HCT116 (cell line): ENCODE measurements around the gene BRI3BP. TPM values are rescaled to one million over a fixed set of nuclear protein-coding genes. Genes with fewer than 3 reads are reported as not detected.

Experiments used
- ATAC-seq: fragments of 200-7000 bp; cut with Tn5 transposase; 2 replicates; pipeline ENCODE4 v1.9.1; 2020; ENCODE audit warnings: mild to moderate bottlenecking, moderate library complexity
- BruUV-seq: library from RNA; stranded (reverse); fragments of 400-500 nt; replicated peaks from 2 replicates; lab custom pipeline; 2021; lab: Mats Ljungman, UMichigan
- CTCF ChIA-PET: fragments of 300-600 bp; sonication (Branson Sonifier 250); formaldehyde crosslinking; loops from one replicate; lab custom pipeline; 2021; ENCODE audit warnings: antibody characterized with exemption; lab: Charles Lee
- POLR2A ChIA-PET: fragments of 300-600, 350-600 bp; sonication (Branson Sonifier 250); formaldehyde crosslinking; loops from one replicate; lab custom pipeline; 2021; ENCODE audit warnings: antibody characterized with exemption; lab: Charles Lee
- RAD21 ChIA-PET, 2 experiments: fragments of 300-600 bp; sonication (Branson Sonifier 250); formaldehyde crosslinking; loops; one replicate each; lab custom pipeline; 2023; ENCODE audit warnings: low total read pairs in 2 of 2; ENCODE audit not compliant: uncharacterized antibody in 2 of 2, unreplicated experiment in 2 of 2, low non-redundant PET in 1 of 2; lab: Charles Lee
- DNase-seq: peaks from one replicate; pipeline ENCODE4 v3.0.0-alpha.2; 2010; ENCODE audit warnings: low read depth, low spot score
- H2AFZ ChIP-seq: fragments of 200-600 bp; shearing (Covaris generic), sonication (generic); 2 replicates; pipeline ENCODE4 v1.6.1; 2017; ENCODE audit warnings: low read depth, mixed run types, mixed read lengths, antibody characterized with exemption, low read length; ENCODE audit not compliant: poor library complexity, severe bottlenecking
- H3K27ac ChIP-seq: 2 replicates; pipeline ENCODE4 v1.5.1; 2012; ENCODE audit warnings: low read depth, low read length
- H3K27me3 ChIP-seq: fragments of 200-600 bp; sonication (generic); 2 replicates; pipeline ENCODE4 v1.6.1; 2016; ENCODE audit warnings: mixed run types, low read length, mixed read lengths; ENCODE audit not compliant: insufficient read depth
- H3K36me3 ChIP-seq, 2 experiments: fragments of 200-500 bp in 1 of 2; fragments of 200-600 bp in 1 of 2; sonication (Bioruptor generic) in 1 of 2; sonication (generic) in 1 of 2; 2 replicates each; pipeline versions ENCODE4 v1.5.1 to v1.6.1; 2014 to 2016; ENCODE audit warnings: low read length in 2 of 2, inconsistent platforms in 1 of 2, mixed read lengths in 1 of 2, mixed run types in 1 of 2; ENCODE audit not compliant: insufficient read depth in 2 of 2, control insufficient read depth in 1 of 2
- H3K4me1 ChIP-seq, 2 experiments: fragments of 200-600 bp in 1 of 2; sonication (generic) in 1 of 2; 2 replicates each; pipeline versions ENCODE4 v1.5.1 to v1.6.1; 2012 to 2017; ENCODE audit warnings: low read length in 2 of 2, inconsistent platforms in 1 of 2, mild to moderate bottlenecking in 1 of 2, mixed read lengths in 1 of 2, mixed run types in 1 of 2, moderate library complexity in 1 of 2; ENCODE audit not compliant: insufficient read depth in 2 of 2, control insufficient read depth in 1 of 2
- H3K4me2 ChIP-seq: fragments of 200-600 bp; sonication (generic); 2 replicates; pipeline ENCODE4 v1.6.1; 2017; ENCODE audit warnings: mixed run types, low read length, mixed read lengths
- H3K4me3 ChIP-seq, 2 experiments: fragments of 200-600 bp in 1 of 2; sonication (generic) in 1 of 2; replicated peaks in 1 of 2; 2 replicates each; pipeline ENCODE4 v1.5.1; 2011 to 2016; ENCODE audit warnings: low read length in 2 of 2, control low read depth in 1 of 2, low read depth in 1 of 2, mild to moderate bottlenecking in 1 of 2, mixed read lengths in 1 of 2, mixed run types in 1 of 2
- H3K79me2 ChIP-seq: fragments of 200-600 bp; sonication (generic); 2 replicates; pipeline ENCODE4 v1.6.1; 2017; ENCODE audit warnings: mild to moderate bottlenecking, mixed run types, low read length, moderate library complexity, mixed read lengths; ENCODE audit not compliant: insufficient read depth
- H3K9ac ChIP-seq: fragments of 200-600 bp; sonication (generic); 2 replicates; pipeline ENCODE4 v1.6.1; 2016; ENCODE audit warnings: low read length, mixed read lengths
- H3K9me2 ChIP-seq: fragments of 200-600 bp; sonication (generic), shearing (Covaris generic); 2 replicates; pipeline ENCODE4 v1.6.1; 2017; ENCODE audit warnings: mixed run types, mild to moderate bottlenecking, moderate library complexity; ENCODE audit not compliant: insufficient read depth
- H3K9me3 ChIP-seq, 2 experiments: fragments of 200-500 bp in 1 of 2; fragments of 200-600 bp in 1 of 2; sonication (Bioruptor generic) in 1 of 2; sonication (generic) in 1 of 2; 2 replicates each; pipeline ENCODE4 v1.6.1; 2014 to 2017; ENCODE audit warnings: low read length in 2 of 2, mixed read lengths in 2 of 2, inconsistent platforms in 1 of 2, low read depth in 1 of 2, mild to moderate bottlenecking in 1 of 2, mixed run types in 1 of 2, moderate library complexity in 1 of 2; ENCODE audit not compliant: control insufficient read depth in 1 of 2, insufficient read depth in 1 of 2
- H4K20me1 ChIP-seq: fragments of 200-600 bp; sonication (generic), shearing (Covaris generic); 2 replicates; pipeline ENCODE4 v1.6.1; 2017; ENCODE audit warnings: mixed run types, mild to moderate bottlenecking, moderate library complexity; ENCODE audit not compliant: insufficient read depth
- CBX3 ChIP-seq: IDR thresholded peaks from 2 replicates; pipeline ENCODE4 v1.6.1; 2012; ENCODE audit warnings: low read depth
- CEBPB ChIP-seq: IDR thresholded peaks from 2 replicates; pipeline ENCODE4 v1.6.1; 2012; ENCODE audit warnings: low read depth
- ELF1 ChIP-seq: IDR thresholded peaks from 2 replicates; pipeline ENCODE4 v1.6.1; 2012; ENCODE audit warnings: low read depth, borderline replicate concordance
- EZH2 ChIP-seq: fragments of 200-600 bp; sonication (generic); IDR thresholded peaks from 2 replicates; pipeline ENCODE4 v1.6.1; 2017; ENCODE audit warnings: antibody characterized with exemption, mixed run types
- EZH2phosphoT487 ChIP-seq: fragments of 200-600 bp; IDR thresholded peaks from 2 replicates; pipeline ENCODE4 v1.6.1; 2018; ENCODE audit warnings: antibody characterized with exemption, borderline replicate concordance
- FOSL1 ChIP-seq: IDR thresholded peaks from 2 replicates; pipeline ENCODE4 v1.6.1; 2012; ENCODE audit warnings: low read depth
- MAX ChIP-seq: IDR thresholded peaks from 2 replicates; pipeline ENCODE4 v1.6.1; 2012
- POLR2A ChIP-seq: IDR thresholded peaks from 2 replicates; pipeline ENCODE4 v1.7.0; 2011; ENCODE audit warnings: borderline replicate concordance; ENCODE audit not compliant: insufficient read depth, insufficient read length; ENCODE audit errors: extremely low read depth
- POLR2AphosphoS5 ChIP-seq: IDR thresholded peaks from 2 replicates; pipeline ENCODE4 v1.6.1; 2011; ENCODE audit warnings: mild to moderate bottlenecking, low read depth, low read length, moderate library complexity
- RAD21 ChIP-seq: IDR thresholded peaks from 2 replicates; pipeline ENCODE4 v1.6.1; 2012; ENCODE audit warnings: low read depth, mild to moderate bottlenecking
- REST ChIP-seq: IDR thresholded peaks from 2 replicates; pipeline ENCODE4 v1.6.1; 2012; ENCODE audit warnings: low read depth
- SIN3A ChIP-seq: IDR thresholded peaks from 2 replicates; pipeline ENCODE4 v1.6.1; 2012; ENCODE audit warnings: low read depth
- SRF ChIP-seq: IDR thresholded peaks from 2 replicates; pipeline ENCODE4 v1.6.1; 2012; ENCODE audit warnings: low read depth
- TCF7L2 ChIP-seq: IDR thresholded peaks from 2 replicates; pipeline ENCODE4 v1.7.0; 2011; ENCODE audit warnings: borderline replicate concordance, inconsistent platforms; ENCODE audit not compliant: insufficient read depth, insufficient read length; ENCODE audit errors: extremely low read depth
- YY1 ChIP-seq: IDR thresholded peaks from 2 replicates; pipeline ENCODE4 v1.6.1; 2011; ENCODE audit warnings: low read length, low read depth, moderate library complexity, mild to moderate bottlenecking; ENCODE audit not compliant: insufficient replicate concordance; ENCODE audit errors: extremely low read depth
- ZFX ChIP-seq: fragments of 450-650 bp; IDR thresholded peaks from 2 replicates; pipeline ENCODE4 v1.6.1; 2017
- ZNF274 ChIP-seq: fragments of 200-500 bp; sonication (Bioruptor generic); IDR thresholded peaks from 2 replicates; pipeline ENCODE4 v1.6.1; 2014; ENCODE audit warnings: mild to moderate bottlenecking, low read depth, low read length, inconsistent platforms
- intact Hi-C: fragments of 100-400 bp; cut with micrococcal nuclease; formaldehyde crosslinking; loops from 2 replicates; pipeline ENCODE4 v1.10.0; 2022
- total RNA-seq: library from RNA; stranded (reverse); gene quantifications from one replicate; pipeline ENCODE4 v1.2.1, GENCODE V29; 2021; ENCODE audit not compliant: unreplicated experiment

BRI3BP gene
- total RNA-seq, 1 experiment from 2014 or later: 40.1 TPM

GRCh38 chr12:124952801-124953200 is 40.6 kb upstream of the BRI3BP start:
- Histone ChIP-seq H3K4me3 (no peak overlapping the region), H3K4me1 (no peaks in the 10 kb centered on the region), H3K27ac (no peak overlapping the region), H3K9me3 (no peaks in the 10 kb centered on the region), H3K79me2 (no peaks in the 10 kb centered on the region), H3K9ac (no peak overlapping the region), H4K20me1 (no peaks in the 10 kb centered on the region), H2AFZ (no peak overlapping the region), H3K36me3 (peaks cover 24 to 28% of the 10 kb centered on the region in 2 experiments; a peak in 3 of 4 replicates), H3K27me3 (no peaks in the 10 kb centered on the region), H3K4me2 (no peak overlapping the region), H3K9me2 (no peaks in the 10 kb centered on the region)
- no peak for DNase-seq
- POLR2A ChIA-PET: interaction anchor here (1.2 kb wide), 1 partner anchor 11 kb away, joined by 3 read pairs; no protein-coding TSS in a partner anchor
- no TSS peak for BruUV-seq
- no peak for ATAC-seq
- TF ChIP-seq RAD21 (no peak), ELF1 (no peak), ZFX (no peak), MAX (no peak), SIN3A (no peak), CEBPB (no peak), EZH2phosphoT487 (no peak), FOSL1 (no peak), POLR2A (no peak), TCF7L2 (no peak), SRF (no peak), POLR2AphosphoS5 (no peak), REST (no peak), CBX3 (no peak), ZNF274 (no peak), EZH2 (no peak), YY1 (no peak)
- intact Hi-C loops: no loop called here
- CTCF ChIA-PET: no interaction called here
- RAD21 ChIA-PET: no interaction called here
